GM13977 (cell line): Measurements from ENCODE around the gene KIF13A.

Experiments used
- DNase-seq: peaks from one replicate; pipeline ENCODE4 v3.0.0; 2012; ENCODE audit warnings: low spot score
- in situ Hi-C: fragments of 300-500 bp; cut with MboI; formaldehyde crosslinking; loops from one replicate; pipeline ENCODE4 v1.12.0; 2022; ENCODE audit warnings: low sequenced_read_pairs, low pct_unique_long_range_greater_than_20kb, mixed read lengths, inconsistent platforms; ENCODE audit not compliant: unreplicated experiment
- TF ChIP-seq, protein P1 (sequence below): IDR thresholded peaks from 2 replicates; pipeline ENCODE4 v1.5.1; 2012; ENCODE audit warnings: mild to moderate bottlenecking, control low read depth; ENCODE audit not compliant: insufficient read depth; ENCODE audit errors: extremely low read depth, missing control alignments

KIF13A gene

DNA sequence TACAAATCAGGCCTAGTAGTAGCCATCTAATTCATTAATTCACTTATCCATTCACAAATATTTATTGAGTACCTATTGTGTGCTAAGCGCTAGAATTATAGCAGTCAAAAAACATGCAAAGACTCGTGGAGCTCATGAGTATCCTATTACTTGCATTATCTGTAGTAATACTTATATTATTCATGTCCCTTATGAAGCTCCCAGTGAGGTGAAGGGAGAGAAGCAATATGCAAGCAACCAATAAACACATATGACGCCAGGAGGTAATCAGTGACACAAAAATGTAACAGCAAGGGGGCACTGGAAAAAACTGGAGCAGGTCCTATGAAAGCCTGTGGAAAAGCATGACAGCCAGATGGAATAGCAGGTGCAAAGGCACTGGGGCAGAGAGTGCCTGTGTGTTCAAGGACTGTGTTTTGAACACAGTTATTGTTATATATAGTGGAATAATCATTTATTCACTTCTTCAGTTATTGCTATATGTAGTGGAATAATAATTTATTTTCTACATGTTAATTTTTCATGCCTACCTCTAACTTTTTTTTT, 109.5 kb downstream of the KIF13A start:
- TF ChIP-seq, protein P1, sequence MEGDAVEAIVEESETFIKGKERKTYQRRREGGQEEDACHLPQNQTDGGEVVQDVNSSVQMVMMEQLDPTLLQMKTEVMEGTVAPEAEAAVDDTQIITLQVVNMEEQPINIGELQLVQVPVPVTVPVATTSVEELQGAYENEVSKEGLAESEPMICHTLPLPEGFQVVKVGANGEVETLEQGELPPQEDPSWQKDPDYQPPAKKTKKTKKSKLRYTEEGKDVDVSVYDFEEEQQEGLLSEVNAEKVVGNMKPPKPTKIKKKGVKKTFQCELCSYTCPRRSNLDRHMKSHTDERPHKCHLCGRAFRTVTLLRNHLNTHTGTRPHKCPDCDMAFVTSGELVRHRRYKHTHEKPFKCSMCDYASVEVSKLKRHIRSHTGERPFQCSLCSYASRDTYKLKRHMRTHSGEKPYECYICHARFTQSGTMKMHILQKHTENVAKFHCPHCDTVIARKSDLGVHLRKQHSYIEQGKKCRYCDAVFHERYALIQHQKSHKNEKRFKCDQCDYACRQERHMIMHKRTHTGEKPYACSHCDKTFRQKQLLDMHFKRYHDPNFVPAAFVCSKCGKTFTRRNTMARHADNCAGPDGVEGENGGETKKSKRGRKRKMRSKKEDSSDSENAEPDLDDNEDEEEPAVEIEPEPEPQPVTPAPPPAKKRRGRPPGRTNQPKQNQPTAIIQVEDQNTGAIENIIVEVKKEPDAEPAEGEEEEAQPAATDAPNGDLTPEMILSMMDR: no peak
- in situ Hi-C loops: no loop called here

DNA sequence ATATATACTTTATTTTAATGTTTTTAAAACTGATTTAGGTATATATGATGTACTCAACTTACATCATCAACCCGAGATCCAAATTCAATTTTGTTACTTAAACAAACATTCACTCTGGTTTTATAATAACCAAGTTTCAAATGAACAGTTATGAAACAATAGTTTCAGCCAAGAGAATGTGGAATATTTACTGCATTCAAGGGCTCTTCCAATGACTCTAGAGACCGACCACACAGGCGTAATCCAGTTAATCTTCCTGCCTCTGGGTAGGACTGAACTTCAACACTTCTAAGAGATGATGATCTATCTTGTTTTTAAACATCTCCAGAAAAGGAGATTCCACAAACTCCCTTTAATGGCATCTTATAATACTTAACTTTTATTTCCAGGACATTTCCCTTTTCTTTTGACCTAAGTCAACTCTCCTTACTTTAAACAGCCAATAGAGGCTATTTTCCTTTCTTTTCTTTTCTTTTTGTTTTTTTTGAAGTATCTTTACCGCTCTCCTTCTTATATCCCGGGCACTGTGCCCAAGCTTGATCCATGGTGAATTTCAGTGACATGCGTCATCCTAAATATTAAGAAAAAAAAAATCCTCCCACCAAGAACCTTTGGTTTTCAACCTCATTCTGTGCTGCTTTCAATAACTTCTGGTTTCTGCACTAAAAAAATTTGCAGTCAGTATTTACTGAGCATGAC, 110.1 kb downstream of the KIF13A start:
- in situ Hi-C loops: no loop called here
- no peak for DNase-seq
- TF ChIP-seq, protein P1: no peak

More for the DNA sequence above, 109.5 kb downstream of the KIF13A start:
- no peak for DNase-seq

GRCh38 chr6:17874753-17875152, 112.7 kb downstream of the KIF13A start:
- in situ Hi-C loops: no loop called here
- DNase-seq: no peak

DNA sequence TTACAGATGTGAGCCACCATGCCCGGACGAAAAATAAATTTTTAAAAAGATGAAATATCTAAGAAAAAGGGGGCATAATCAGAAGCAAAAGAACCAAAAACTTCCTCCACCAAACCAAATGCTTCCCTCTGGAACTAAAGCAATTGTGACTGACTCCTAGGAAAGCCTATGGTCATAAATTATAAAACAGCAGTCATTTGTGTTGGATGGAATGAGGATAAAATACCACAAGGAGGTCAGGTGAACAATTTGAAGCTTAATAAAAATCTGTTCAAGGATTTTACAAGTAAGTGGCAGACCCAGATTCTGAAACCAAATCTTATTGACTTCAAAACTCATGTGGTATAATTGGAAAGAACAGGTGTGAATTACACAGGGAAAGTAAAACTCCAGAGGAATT, 114.5 kb downstream of the KIF13A start:
- DNase-seq: no peak
- in situ Hi-C loops: no loop called here
- TF ChIP-seq, protein P1: no peak

More at GRCh38 chr6:17874753-17875152, 112.7 kb downstream of the KIF13A start:
- TF ChIP-seq, protein P1: no peak

DNA sequence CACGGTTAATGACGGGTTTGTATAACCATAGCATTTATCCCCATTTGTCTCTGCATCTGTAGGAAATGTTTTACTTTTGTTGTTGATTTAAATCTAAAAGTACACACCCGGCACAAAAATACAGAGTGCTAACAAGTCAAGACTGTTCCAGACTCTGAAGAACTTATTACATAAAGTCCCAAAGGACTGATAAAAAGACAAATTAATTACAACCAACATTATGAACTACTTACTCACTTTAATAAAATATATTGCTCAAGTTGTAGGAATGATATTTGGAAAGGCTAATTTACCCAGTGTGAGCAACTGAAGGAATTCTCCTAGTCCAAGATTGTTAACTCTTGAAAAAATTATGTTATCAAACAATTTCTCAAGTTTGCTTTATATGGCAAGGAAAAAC, 115.6 kb downstream of the KIF13A start:
- DNase-seq: no peak
- TF ChIP-seq, protein P1: no peak
- in situ Hi-C loops: no loop called here

- TF ChIP-seq, protein P1: no peak
- DNase-seq: no peak
- in situ Hi-C loops: no loop called here
These were observed 116.3 kb downstream of the KIF13A start for GRCh38 chr6:17871189-17871519.
